Measurements from ENCODE around the gene CCDC50. TPM values are rescaled to one million over a fixed set of nuclear protein-coding genes. Genes with fewer than 3 reads are reported as not detected.

Gene CCDC50
- total RNA-seq, 1 experiment from 2014 or later = 21.0 TPM

- Histone ChIP-seq H3K56ac (ENCODE audit: insufficient read length, low read depth, low read length) (no peak overlapping the region), H3K23ac (ENCODE audit: insufficient read length, low read depth, low read length) (no peak overlapping the region), H3K27me3 (ENCODE audit: insufficient read depth, low read length) (no peaks in the 10 kb centered on the region), H2BK15ac (ENCODE audit: low read depth, low read length) (no peak overlapping the region), H4K8ac (replicated peaks; ENCODE audit: insufficient read length, low read depth, low read length) (no peak overlapping the region), H3K79me1 (ENCODE audit: insufficient read depth, low read depth, low read length, poor library complexity, severe bottlenecking) (no peaks in the 10 kb centered on the region), H2AFZ (ENCODE audit: low read length) (no peak overlapping the region), H2BK20ac (ENCODE audit: low read depth, low read length, poor library complexity, severe bottlenecking) (no peak overlapping the region), H3K18ac (ENCODE audit: insufficient read length, low read depth, low read length) (no peak overlapping the region), H4K91ac (ENCODE audit: insufficient read length, low read depth, low read length) (no peak overlapping the region), H3K9me3 (ENCODE audit: control insufficient read depth, low read depth, low read length) (no peaks in the 10 kb centered on the region), H4K20me1 (ENCODE audit: control insufficient read depth, insufficient read depth, insufficient read length) (no peaks in the 10 kb centered on the region), H3K14ac (ENCODE audit: insufficient read depth, low read length) (no peak overlapping the region), H3K4me1 (ENCODE audit: insufficient read depth, low read length) (no peaks in the 10 kb centered on the region), H3K4ac (ENCODE audit: low read depth, low read length) (no peak overlapping the region), H4K5ac (ENCODE audit: insufficient read length, low read depth, low read length) (no peak overlapping the region), H3K79me2 (ENCODE audit: insufficient read depth, low read length) (no peaks in the 10 kb centered on the region), H2BK120ac (ENCODE audit: low read depth, low read length, poor library complexity, severe bottlenecking) (no peak overlapping the region), H2AK5ac (ENCODE audit: insufficient read length, low read length) (no peak overlapping the region), H3K4me2 (ENCODE audit: insufficient read depth, insufficient read length, low read length) (no peak overlapping the region), H3K9ac (ENCODE audit: extremely low read depth, insufficient read length, low read length) (no peak overlapping the region), H3K23me2 (ENCODE audit: insufficient read length, low read depth, low read length, poor library complexity, severe bottlenecking) (no peaks in the 10 kb centered on the region), H3T11ph (ENCODE audit: low read length) (no peak overlapping the region), H3K27ac (ENCODE audit: insufficient read length, low read depth, low read length) (no peak overlapping the region), H2BK5ac (ENCODE audit: insufficient read length, low read length) (no peak overlapping the region), H2BK12ac (ENCODE audit: insufficient read length, low read depth, low read length) (no peak overlapping the region)
- DNase-seq = no peak
- Mint-ChIP-seq H3K36me3 (ENCODE audit: insufficient read depth in 1 of 3, low read depth in 3 of 3) (no peaks in the 10 kb centered on the region), H3K9me3 (no peaks in the 10 kb centered on the region), H3K4me1 (no peaks in the 10 kb centered on the region), H3K27ac (no peak overlapping the region), H3K27me3 (ENCODE audit: low read depth) (no peaks in the 10 kb centered on the region), H3K4me3 (no peak overlapping the region)
- no CpG with 5 or more reads among the region's 3 CpGs for WGBS (ENCODE audit: extremely low coverage, insufficient read length, low lambda C conversion rate)
- TF ChIP-seq CTCF (conservative IDR thresholded peaks at IDR 0.05) = no peak
Measured at GRCh38 chr3:191424881-191425280, 95.7 kb downstream of the CCDC50 start.

Measured in H9 (cell line).